Esophagus muscularis mucosa (tissue), 3 donors: Measurements from ENCODE around the gene UPF3A.

ENCODE experiments used
- CTCF ChIP-seq, 3 experiments: fragments of 200-600 bp in 2 of 3; fragments of 450-650 bp in 1 of 3; sonication (generic) in 2 of 3; IDR thresholded peaks; one replicate each; pipeline ENCODE4 v1.5.1; 2017 to 2019; ENCODE audit warnings: antibody characterized with exemption in 3 of 3, mild to moderate bottlenecking in 2 of 3, moderate library complexity in 1 of 3
- POLR2A ChIP-seq: fragments of 450-650 bp; IDR thresholded peaks from one replicate; pipeline ENCODE4 v1.6.1; 2017; ENCODE audit warnings: antibody characterized with exemption, moderate library complexity, mild to moderate bottlenecking, low read depth

- no peak for TF ChIP-seq CTCF (IDR thresholded peaks at IDR 0.05)
- TF ChIP-seq POLR2A = no peak
These were observed 33.4 kb upstream of the UPF3A start for GRCh38 chr13:114248011-114248410.
